Globus pallidus (tissue), 1 donor: ENCODE results near the gene STPG3.
"Not testable (repeated sequence)": the region's sequence is repeated elsewhere in the genome, so short reads cannot be mapped to it uniquely, and the experiment has no call there.

Experiments
- DNase-seq: peaks from one replicate; pipeline ENCODE4 v3.0.0-alpha.2; 2015; ENCODE audit warnings: low spot score

Gene STPG3

GRCh38 chr9:137245450-137246421, 5.3 kb upstream of the STPG3 start:
- no peak for DNase-seq

DNA sequence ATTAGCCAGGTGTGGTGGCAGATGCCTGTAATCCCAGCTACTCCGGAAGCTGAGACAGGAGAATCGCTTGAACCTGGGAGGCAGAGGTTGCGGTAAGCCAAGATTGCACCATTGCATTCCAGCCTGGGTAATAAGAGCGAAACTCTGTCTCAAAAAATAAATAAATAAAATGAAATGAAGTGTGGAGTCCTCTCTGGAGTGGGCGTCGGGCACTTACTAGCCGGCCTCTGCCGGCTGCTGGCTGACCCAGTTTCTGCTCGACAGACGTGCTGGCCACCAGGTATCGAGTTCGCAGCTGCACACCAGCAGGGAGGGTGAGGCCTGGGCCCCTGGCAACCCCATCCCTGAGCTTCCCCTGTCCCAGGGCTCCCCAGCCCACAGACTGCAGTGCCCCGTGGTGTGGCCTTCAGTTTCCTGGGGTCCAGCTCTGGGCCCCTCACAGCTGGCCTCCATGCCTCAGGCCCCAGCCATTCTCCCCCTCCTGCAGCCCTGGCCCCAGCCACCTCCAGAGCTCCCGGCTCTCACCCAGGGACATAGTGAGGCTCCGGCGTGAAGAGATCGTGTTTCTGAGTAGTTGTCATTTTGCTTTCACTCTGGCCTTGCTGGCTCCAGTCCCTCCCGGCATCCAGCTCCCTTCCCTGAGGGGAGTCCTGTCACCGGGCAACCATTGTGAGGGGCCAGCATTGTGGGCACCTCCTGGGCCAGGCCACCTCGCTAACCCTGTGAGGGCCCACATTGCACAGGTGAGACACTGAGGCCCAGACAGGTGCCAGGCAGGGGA, 3.8 kb upstream of the STPG3 start:
- no peak for DNase-seq

- no peak for DNase-seq
These were observed 3.2 kb upstream of the STPG3 start for GRCh38 chr9:137247916-137248175.

DNA sequence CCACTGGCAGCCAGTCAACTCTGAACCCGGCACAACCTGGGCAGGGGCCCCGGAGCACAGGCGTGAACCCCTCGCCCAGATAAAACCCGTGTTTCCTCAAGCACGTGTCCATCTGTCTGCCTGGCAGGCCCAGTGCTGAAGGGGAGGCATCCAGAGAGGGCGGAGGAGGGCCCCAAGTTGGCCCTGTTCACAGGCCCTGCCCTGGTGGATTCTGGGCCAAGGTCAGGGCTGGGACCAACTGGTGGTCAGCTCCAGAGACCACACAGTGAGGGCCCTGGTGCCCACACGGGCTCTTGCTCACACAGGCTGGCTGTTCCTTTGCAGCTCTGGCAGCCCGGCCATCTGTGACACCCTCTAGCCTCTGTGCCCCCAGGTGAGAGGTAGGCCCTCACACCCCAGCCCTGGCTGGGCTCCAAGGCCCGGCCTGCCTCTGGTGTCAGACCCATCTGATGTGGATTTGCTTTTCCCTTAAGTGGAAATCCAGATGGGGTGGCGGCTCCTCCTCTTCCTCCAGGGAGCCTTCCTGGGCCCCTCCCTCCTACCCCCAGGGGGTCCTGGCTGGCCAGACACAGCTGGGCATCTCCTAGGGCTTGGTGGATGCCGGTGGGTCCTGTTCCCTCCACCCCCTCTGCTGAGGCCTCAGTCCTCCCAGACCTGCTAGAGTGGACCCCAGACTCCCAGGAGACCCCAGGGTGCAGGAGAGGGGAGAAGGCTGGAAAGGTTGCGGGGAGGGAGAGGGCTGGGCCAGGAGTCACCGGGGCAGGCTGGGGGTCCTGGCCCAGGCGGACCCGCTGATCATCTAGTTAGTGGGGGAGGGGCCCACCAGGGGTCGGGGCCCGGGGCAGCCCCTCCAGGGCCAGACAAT, 525 bp upstream of the STPG3 start:
- DNase-seq = no peak

DNA sequence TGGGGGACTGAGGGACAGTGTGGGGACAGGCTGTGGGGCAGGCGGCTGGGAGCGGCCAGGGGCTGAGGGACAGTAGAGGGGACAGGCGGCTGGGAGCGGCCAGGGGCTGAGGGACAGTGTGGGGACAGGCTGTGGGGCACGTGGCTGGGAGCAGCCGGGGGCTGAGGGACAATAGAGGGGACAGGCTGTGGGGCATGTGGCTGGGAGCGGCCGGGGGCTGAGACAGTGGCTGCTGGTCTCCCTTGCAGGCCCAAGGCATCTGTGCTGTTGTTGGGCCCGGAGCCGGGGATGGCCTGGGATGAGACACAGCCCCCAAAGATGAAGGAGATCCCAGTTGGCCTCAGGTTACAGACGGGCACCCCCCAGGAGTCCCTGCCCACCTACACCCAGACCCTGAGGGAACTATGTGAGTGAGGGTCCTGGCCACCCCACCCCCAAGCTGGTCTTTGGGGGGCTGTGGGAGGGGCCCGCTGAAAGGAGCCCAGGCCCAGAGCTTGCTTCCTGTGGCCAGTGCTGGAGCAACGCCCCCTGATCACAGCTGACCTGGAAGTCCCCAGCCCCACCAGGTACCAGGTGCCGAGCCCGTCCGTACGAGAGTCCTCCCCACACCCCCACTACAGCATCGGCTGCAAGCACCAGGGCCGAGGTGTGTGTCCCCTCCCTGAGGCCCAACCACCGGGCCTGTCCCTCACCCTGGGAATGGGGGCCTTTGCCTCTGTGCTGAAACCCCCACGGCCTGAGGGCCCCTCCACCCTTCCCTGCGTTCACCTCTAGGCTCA, 593 bp downstream of the STPG3 start:
- no peak for DNase-seq

DNA sequence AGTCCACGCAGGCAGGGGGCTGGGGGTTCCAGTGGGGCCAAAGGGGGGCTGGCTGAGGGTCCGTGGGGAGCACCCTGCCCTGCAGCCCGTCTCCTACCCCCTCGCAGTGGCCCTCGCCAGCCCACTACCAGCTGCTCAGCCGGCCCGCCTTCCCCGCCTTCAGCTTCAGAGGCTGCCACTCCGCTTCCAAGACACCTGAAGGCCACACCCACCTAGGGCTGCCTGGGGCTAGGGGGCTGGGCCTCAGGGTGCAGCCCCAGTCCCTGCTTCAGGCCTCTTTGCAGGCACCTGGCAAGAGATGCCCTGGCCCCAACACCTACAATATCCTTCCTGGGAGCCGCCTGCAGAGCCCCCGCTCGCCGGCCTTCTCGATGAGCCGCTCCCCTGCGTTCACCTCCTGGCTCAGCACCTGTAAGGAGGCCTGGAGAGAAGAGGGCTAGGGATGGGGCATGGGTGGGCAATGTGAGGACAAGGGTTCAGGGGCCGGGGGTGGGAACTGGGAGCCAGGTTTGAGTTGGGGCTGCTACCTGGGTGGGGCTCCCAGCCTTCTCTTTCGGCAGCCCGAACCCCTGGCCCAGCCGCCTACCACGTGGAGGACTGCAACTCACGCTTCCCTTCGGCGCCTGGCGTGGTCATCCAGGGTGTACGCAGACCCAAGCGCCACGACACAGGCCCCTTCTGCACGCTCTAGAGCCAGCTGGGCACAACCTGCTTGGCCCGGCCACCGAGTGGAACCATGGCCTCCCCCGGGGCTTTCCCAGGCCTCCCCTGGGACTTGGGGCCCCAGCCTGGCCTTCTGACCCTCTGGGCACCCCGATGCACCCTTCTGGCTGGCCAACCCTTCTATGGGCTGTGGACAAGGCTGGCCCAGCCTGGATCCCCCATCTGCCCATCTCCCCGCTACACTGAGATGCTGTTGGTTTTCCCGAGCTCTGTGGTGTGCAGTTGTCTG, 1.7 kb downstream of the STPG3 start:
- DNase-seq = no peak

DNA sequence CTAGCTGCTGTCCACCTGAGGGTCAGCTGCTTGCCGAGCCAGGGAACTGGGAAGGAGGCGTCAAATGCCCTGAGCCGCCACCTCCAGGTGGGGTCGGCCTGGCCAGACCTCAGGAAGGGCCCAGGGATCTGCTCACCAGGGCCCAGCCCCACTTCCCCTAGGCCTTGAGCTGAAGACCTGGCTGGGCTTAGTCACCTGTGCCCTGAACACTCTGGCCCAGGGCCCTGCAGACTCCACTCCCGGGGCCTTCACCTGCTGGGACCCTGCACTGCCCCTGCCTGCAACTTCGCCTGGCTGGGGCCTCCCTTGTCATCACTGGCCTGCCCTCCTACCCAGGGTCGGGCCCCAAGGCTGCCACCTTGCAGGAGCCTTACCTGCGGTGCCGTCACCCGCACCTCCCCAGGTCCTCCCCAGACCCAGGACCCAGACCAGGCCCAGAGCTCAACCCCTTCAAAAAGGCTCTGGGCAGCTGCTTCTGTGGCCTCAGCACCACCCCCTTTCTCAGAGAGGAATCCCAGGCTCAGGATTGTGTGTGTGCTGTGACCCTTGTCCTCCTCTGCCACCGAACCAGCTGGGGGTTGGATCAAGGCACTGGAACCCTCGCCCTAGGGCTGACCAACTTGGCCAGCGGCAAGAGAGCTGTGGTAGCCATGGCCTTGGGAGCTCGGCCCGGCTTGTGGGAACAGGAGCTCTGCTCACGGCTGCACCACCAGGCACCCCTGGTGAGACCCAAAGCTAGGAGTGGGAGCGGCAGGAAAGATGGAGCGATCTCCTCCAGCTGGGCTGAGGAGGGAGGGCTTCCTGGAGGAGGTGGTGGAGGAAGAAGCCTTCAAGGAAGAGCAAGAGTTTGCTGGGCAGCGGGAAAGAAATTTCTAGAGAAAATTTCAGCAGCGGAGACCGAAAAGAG, 2.9 kb downstream of the STPG3 start:
- DNase-seq = no peak

DNA sequence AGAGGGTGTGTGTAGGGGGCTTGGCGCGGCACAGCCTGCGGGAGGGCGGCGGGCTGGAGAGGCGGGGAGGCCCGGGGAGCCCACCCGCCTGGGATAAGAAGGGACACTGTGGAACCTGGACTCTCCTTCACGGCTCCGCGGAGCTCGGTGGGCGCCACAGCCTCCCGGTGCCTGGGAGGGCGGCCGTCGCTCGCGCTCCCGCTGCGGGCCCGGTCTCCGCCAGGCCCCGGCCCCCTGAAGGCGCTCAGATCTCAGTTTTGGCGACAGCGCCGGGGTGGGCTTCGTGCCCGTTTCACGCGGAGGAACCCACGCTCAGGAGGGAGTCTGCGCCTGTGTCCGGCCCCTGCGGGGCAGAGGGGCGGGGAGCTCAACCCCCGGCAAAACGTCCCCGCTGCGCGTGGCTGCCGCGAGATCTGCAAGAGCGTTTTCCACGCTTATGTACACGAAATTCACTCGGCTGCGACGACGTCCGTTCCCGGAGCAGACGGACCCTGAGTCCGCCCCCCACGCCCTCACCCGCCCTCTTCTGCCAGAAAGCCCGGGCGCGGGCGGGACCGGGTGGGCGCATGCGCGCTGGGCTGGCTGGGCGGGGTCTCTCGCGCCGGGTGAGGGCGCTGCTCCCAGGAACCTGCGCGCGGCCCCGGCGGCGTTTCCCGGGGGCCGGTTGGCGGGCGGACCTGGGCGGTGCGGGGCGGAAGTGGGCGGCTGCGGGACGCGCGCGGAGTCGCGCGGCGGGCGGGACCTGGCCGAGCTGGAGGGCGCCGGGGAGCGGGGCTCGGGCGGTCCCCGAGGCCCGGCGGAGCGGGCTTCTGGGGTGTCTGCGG, 3.8 kb downstream of the STPG3 start, which contains the start of gene NELFB:
TSS of gene NELFB (plus strand) at position 704 of the 824 bp plus-strand sequence.
- peak; percentile 86 for DNase-seq

DNA sequence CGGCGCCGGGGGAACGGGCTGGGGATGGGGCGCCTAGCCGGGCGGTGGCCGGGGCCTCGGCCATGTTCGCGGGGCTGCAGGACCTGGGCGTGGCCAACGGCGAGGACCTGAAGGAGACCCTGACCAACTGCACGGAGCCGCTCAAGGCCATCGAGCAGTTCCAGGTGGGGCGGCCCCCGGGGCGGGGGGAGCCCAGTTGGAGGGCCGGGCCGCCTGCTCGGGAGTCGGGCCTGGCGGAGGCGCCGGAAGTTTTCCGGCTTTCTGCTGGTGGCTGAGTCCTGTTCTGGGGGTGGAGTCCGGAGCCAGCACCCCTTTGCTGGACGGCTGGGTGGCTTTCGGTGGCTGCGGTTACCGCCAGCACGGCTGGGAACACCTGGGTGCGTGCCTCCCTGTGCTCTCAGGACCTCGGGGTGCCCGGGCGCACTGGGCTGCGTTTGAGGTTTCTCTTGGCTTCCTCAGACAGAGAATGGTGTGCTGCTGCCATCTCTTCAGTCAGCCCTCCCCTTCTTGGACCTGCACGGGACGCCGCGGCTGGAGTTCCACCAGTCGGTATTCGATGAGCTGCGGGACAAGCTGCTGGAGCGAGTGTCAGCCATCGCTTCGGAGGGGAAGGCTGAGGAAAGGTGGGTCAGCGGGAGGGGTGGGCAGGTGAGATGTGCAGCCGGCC, 4.5 kb downstream of the STPG3 start:
- DNase-seq = no peak

DNA sequence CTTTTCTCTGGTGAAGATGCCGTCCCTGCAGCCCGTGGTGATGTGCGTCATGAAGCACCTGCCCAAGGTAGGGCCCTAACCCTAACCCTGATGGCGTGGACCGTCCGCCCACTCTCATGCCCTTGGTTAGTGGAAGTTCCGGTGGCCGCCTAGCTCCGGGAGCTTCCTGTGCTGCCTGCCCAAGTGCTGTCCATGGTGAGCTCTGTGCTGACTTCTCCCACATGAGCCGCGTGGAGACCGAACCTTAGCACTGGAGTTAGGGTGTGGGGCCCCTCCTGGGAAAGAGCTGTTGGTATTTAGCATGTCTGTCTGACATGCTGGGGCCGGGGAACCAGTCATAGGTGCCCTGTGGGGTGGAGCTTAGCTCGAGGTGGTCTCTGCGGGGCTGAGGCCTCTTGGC, 5.3 kb downstream of the STPG3 start:
- DNase-seq = no peak

- no peak for DNase-seq
These were observed 5.8 kb downstream of the STPG3 start for GRCh38 chr9:137256856-137257255.

- DNase-seq = not testable (repeated sequence)
These were observed 11.3 kb downstream of the STPG3 start for GRCh38 chr9:137262173-137262908.

GRCh38 chr9:137262909-137263285, 11.8 kb downstream of the STPG3 start:
- DNase-seq = no peak

DNA sequence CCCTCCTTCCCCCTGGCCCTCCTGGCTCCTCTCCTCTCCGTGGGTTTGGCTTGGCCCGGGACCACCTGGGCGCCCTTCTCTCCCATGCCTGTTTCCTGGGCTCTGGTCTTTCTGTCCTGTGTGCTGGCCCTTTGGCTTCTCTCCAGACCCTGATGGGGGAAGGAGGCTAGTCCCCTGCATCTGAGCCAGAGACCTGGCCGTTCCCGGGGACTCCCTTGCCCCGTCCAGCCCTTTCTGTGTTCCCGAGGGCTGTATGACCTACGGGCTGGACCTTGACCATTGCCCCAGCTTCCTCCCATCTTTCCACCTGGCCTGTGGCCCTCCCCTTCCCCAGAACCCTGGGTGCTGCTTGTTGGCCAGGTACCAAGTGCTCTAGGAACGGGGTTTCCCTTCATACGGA, 12.4 kb downstream of the STPG3 start:
- no peak for DNase-seq

- DNase-seq = no peak
These were observed 13.0 kb downstream of the STPG3 start for GRCh38 chr9:137264067-137264466.

GRCh38 chr9:137265496-137266161, 14.5 kb downstream of the STPG3 start:
- no peak for DNase-seq

DNA sequence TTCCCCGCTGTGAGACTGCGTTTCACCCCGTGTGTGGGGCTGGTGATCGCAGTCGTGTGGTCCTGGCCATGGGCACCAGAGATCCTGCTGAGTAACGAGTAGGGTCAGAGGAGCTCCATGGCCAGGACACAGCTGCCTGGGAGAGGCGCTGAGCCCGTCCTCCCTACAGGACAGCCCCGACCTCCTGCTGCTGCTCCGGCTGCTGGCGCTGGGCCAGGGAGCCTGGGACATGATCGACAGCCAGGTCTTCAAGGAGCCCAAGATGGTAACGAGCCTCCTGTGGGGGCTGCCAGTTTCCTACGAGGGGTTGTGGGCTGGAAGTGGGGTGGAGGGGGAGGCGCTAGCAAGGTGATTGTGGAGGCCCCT, 15.1 kb downstream of the STPG3 start:
- no peak for DNase-seq
